ENCODE data around the gene FARS2. TPM values are rescaled to one million over a fixed set of nuclear protein-coding genes. Genes with fewer than 3 reads are reported as not detected.

FARS2 gene
- total RNA-seq, 1 donor from 2014 or later, result 19.9 TPM

- Mint-ChIP-seq H3K27ac (no peak overlapping the region), H3K4me1 (no peaks in the 10 kb centered on the region), H3K4me3 (no peak overlapping the region), H3K36me3 (peaks cover 6% of the 10 kb centered on the region), H3K27me3 (ENCODE audit: low read depth) (peaks cover 14% of the 10 kb centered on the region), H3K9me3 (no peaks in the 10 kb centered on the region)
- DNase-seq (ENCODE audit: low spot score in 2 of 2, unreplicated experiment in 2 of 2), result no peak
- no peak for TF ChIP-seq CTCF (IDR thresholded peaks at IDR 0.05; ENCODE audit: unreplicated experiment)
These were observed 517.6 kb downstream of the FARS2 start for GRCh38 chr6:5778906-5779305.

- no peaks in the 10 kb centered on the region for H3K9me3 Mint-ChIP-seq
- H3K4me1 Mint-ChIP-seq, result no peaks in the 10 kb centered on the region
- no peaks in the 10 kb centered on the region for H3K36me3 Mint-ChIP-seq
- TF ChIP-seq CTCF (IDR thresholded peaks at IDR 0.05; ENCODE audit: unreplicated experiment), result no peak
- peaks cover 33% of the 10 kb centered on the region for H3K27me3 Mint-ChIP-seq (ENCODE audit: low read depth)
- H3K27ac Mint-ChIP-seq, result no peak overlapping the region
- no peak for DNase-seq (ENCODE audit: low spot score in 2 of 2, unreplicated experiment in 2 of 2)
- no peak overlapping the region for H3K4me3 Mint-ChIP-seq
These were observed 519.7 kb downstream of the FARS2 start for GRCh38 chr6:5781019-5781418.

- Mint-ChIP-seq H3K4me3 (no peak overlapping the region), H3K36me3 (no peaks in the 10 kb centered on the region), H3K27me3 (ENCODE audit: low read depth) (peaks cover 42% of the 10 kb centered on the region), H3K9me3 (no peaks in the 10 kb centered on the region), H3K4me1 (peaks cover under 1% of the 10 kb centered on the region), H3K27ac (no peak overlapping the region)
- no peak for DNase-seq (ENCODE audit: low spot score in 2 of 2, unreplicated experiment in 2 of 2)
- no peak for TF ChIP-seq CTCF (IDR thresholded peaks at IDR 0.05; ENCODE audit: unreplicated experiment)
These were observed 520.7 kb downstream of the FARS2 start for GRCh38 chr6:5781966-5782556.

GRCh38 chr6:5782783-5783547 is 521.7 kb downstream of the FARS2 start:
- H3K27ac Mint-ChIP-seq, result no peak overlapping the region
- peaks cover 51% of the 10 kb centered on the region for H3K27me3 Mint-ChIP-seq (ENCODE audit: low read depth)
- DNase-seq (ENCODE audit: low spot score in 2 of 2, unreplicated experiment in 2 of 2), result no peak
- H3K36me3 Mint-ChIP-seq, result no peaks in the 10 kb centered on the region
- no peak overlapping the region for H3K4me3 Mint-ChIP-seq
- TF ChIP-seq CTCF (IDR thresholded peaks at IDR 0.05; ENCODE audit: unreplicated experiment), result no peak
- H3K4me1 Mint-ChIP-seq, result peaks cover 5% of the 10 kb centered on the region
- H3K9me3 Mint-ChIP-seq, result no peaks in the 10 kb centered on the region

- no peak for TF ChIP-seq CTCF (IDR thresholded peaks at IDR 0.05; ENCODE audit: unreplicated experiment)
- peaks cover 5% of the 10 kb centered on the region for H3K4me1 Mint-ChIP-seq
- H3K27ac Mint-ChIP-seq, result no peak overlapping the region
- H3K9me3 Mint-ChIP-seq, result no peaks in the 10 kb centered on the region
- no peaks in the 10 kb centered on the region for H3K36me3 Mint-ChIP-seq
- DNase-seq (ENCODE audit: low spot score in 2 of 2, unreplicated experiment in 2 of 2), result no peak
- H3K27me3 Mint-ChIP-seq (ENCODE audit: low read depth), result peaks cover 58% of the 10 kb centered on the region
- H3K4me3 Mint-ChIP-seq, result no peak overlapping the region
These were observed 522.3 kb downstream of the FARS2 start for GRCh38 chr6:5783584-5784089.

Measured in mesothelial cell of epicardium (in vitro differentiated cells).